Measurements from ENCODE around the gene UHRF2. TPM values are rescaled to one million over a fixed set of nuclear protein-coding genes. Genes with fewer than 3 reads are reported as not detected.
A peak's percentile ranks its signal among the peaks of the same experiment; 100 is the strongest.

Gene UHRF2
- 41.0 TPM for total RNA-seq (2013)
- 10 to 100 TPM in 1 of 3 donors, 1 to 10 TPM in 2; 1.6 to 36.4 (median 7.7) TPM for polyA plus RNA-seq
- polyA minus RNA-seq: 16.5 and 21.2 TPM in 2 replicates
- 26.9 to 84.0 (median 54.1) reads per million in 11 experiments for total RNA-seq

DNA sequence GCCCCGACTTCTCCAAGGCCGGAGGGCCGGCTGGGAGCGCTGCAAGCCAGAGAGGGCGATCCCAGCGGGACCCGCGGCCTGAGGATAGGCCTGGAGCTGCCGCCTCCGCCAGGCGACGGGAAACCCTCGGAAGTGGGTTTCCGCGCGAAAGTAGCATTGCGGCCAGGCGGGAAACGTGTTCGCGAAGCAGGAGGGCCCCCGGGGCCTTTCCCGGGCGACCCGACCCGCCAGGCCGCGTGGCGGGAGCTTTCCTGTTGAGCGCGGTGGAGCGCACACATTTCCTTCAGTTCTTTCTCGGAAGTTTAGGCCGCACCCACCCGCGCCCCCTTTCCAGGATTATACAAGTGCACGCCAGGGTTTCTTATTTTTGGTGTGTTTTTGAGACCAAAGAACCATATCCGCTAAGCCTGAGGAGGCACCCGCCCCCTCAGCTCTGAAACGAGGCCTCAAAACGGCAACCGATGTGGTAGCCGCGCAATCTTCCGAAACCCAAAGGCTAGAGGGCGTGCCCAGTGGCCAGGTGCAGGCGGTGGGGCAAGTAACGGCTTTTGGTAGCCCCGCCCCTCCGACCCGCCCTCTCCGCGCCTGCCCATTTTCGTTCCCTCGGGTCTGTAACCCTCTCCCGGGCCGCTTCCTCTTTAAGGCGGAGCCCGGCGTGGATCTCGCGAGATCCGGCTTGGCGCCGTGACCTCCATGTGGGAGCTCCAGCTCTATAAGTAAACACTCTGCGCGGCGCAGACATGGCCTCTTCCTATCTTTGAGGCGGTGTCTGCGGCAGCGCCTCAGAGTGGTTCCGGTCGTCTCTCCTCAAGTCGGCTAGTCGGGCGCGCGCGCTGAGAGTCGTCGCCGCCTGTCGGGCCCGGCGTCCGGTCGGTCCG lies at the start of gene UHRF2:
Gene UHRF2 (plus strand): TSS at position 713 of the 878 bp plus-strand sequence. CDS start 292 bp downstream, outside the sequence.
- no peaks in the 10 kb centered on the region for H3K27me3 ChIP-seq (ENCODE audit: control insufficient read depth in 2 of 2, insufficient read depth in 2 of 2, low read length in 2 of 2)
- H4K20me1 ChIP-seq (ENCODE audit: insufficient read depth, low read length): peaks cover 39% of the 10 kb centered on the region
- H3K4me3 ChIP-seq (replicated peaks in 1 of 3; ENCODE audit: low read depth in 2 of 3, low read length in 3 of 3): peak within 1 kb of the TSS; percentile 55 to 88 (median 81)
- H3K4me2 ChIP-seq (replicated peaks; ENCODE audit: extremely low read depth, low read length, poor library complexity, severe bottlenecking): peak within 1 kb of the TSS; percentile 97
- peak within 1 kb of the TSS; percentile 99 for H2AFZ ChIP-seq (ENCODE audit: insufficient read depth, low read depth, low read length, poor library complexity, severe bottlenecking)
- intact Hi-C loops (cut with micrococcal nuclease): loop anchor here in 1 of 2 donors (10.0 kb wide), 1 partner anchor 342 kb away; the partner anchor contains the start of gene KDM4C
- peaks cover 33 to 58% of the 10 kb centered on the region in 2 donors for H3K4me1 ChIP-seq (ENCODE audit: control insufficient read depth in 1 of 2, insufficient read depth in 2 of 2, low read length in 2 of 2)
- 3% methylated on average over 86 of the region's 88 CpGs for WGBS (ENCODE audit: insufficient coverage)
- peak within 1 kb of the TSS; percentile 83 for H3K9ac ChIP-seq (ENCODE audit: insufficient read depth, low read length, poor library complexity, severe bottlenecking)
- H3K27me3 Mint-ChIP-seq (ENCODE audit: low read depth in 3 of 3): peaks cover 0 to 1% (median 0%) of the 10 kb centered on the region in 3 donors
- H3K36me3 Mint-ChIP-seq: peaks cover 3 to 6% of the 10 kb centered on the region in 2 donors
- peak within 1 kb of the TSS; percentile 78 to 87 (median 85) for H3K27ac Mint-ChIP-seq
- H3K4me1 Mint-ChIP-seq: peaks cover 34% of the 10 kb centered on the region
- H3K9me3 ChIP-seq (replicated peaks in 1 of 2; ENCODE audit: control insufficient read depth in 1 of 2, insufficient read depth in 1 of 2, low read length in 2 of 2): no peaks in the 10 kb centered on the region
- H3K79me2 ChIP-seq (ENCODE audit: insufficient read depth, low read length): peaks cover 55% of the 10 kb centered on the region
- peaks cover 0 to 5% (median 0%) of the 10 kb centered on the region in 7 donors for H3K9me3 Mint-ChIP-seq
- peak within 1 kb of the TSS; percentile 36 to 84 for H3K27ac ChIP-seq (ENCODE audit: low read depth in 1 of 2, low read length in 2 of 2)
- no peaks in the 10 kb centered on the region for H3K36me3 ChIP-seq (replicated peaks in 1 of 2; ENCODE audit: control insufficient read depth in 1 of 2, insufficient read depth in 2 of 2, low read length in 2 of 2)
- TF ChIP-seq CTCF (IDR thresholded peaks at IDR 0.05): no peak
- peak within 1 kb of the TSS; percentile 87 to 94 for H3K4me3 Mint-ChIP-seq
- peak; percentile 96 to 99 (median 97) for DNase-seq

DNA sequence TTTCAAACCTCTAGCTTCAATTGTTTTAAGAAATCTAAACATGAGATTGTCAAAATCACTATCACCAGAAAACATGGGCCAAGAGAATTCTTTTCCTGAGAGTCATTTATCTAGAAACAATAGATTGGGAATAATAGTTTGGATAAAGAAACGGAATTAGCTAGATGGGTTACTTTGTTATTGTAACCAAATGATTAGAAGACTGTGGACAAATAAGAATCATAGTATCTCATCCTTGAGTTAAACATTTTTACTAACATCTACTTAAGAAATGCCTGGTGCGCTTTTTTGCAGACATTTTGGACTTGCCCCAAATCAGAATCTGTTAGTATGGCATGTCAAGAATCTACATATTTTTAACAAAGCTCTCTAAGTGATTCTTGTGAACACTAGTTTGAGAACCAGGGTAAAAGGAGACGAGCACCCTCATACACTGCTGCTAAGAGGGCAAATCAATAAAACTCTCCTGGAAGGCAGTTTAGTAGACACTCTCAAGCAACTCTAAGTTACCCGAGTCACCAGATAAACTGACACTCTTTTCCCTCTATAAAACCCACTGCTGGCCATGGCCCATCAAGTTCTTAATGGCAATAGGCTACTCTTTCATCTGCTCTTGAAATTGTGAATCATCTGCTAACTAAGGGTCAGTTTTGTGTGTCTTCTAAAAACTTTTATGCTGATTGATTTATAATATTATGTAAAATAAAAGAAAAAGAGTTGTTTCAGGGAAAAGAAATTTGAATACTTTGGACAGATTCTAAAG lies 45.7 kb upstream of the UHRF2 start:
- H3K9ac ChIP-seq (ENCODE audit: insufficient read depth, low read length, poor library complexity, severe bottlenecking): no peak overlapping the region
- no peaks in the 10 kb centered on the region for H3K79me2 ChIP-seq (ENCODE audit: insufficient read depth, low read length)
- Mint-ChIP-seq H3K4me1 (no peaks in the 10 kb centered on the region), H3K9me3 (peaks cover 4 to 23% (median 18%) of the 10 kb centered on the region in 7 donors), H3K27ac (no peak overlapping the region), H3K36me3 (no peaks in the 10 kb centered on the region), H3K4me3 (no peak overlapping the region), H3K27me3 (ENCODE audit: low read depth in 3 of 3) (peaks cover 0 to 2% (median 0%) of the 10 kb centered on the region in 3 donors)
- 89% methylated on average over 1 of the region's 4 CpGs for WGBS (ENCODE audit: insufficient coverage)
- no peak overlapping the region for H3K27ac ChIP-seq (ENCODE audit: low read depth in 1 of 2, low read length in 2 of 2)
- H3K4me2 ChIP-seq (replicated peaks; ENCODE audit: extremely low read depth, low read length, poor library complexity, severe bottlenecking): no peak overlapping the region
- no peaks in the 10 kb centered on the region for H3K4me1 ChIP-seq (ENCODE audit: control insufficient read depth in 1 of 2, insufficient read depth in 2 of 2, low read length in 2 of 2)
- peaks cover 17 to 21% of the 10 kb centered on the region in 2 donors for H3K9me3 ChIP-seq (replicated peaks in 1 of 2; ENCODE audit: control insufficient read depth in 1 of 2, insufficient read depth in 1 of 2, low read length in 2 of 2)
- intact Hi-C loops (cut with micrococcal nuclease): no loop called here
- H3K27me3 ChIP-seq (ENCODE audit: control insufficient read depth in 2 of 2, insufficient read depth in 2 of 2, low read length in 2 of 2): peaks cover 0 to 2% of the 10 kb centered on the region in 2 donors
- H4K20me1 ChIP-seq (ENCODE audit: insufficient read depth, low read length): no peaks in the 10 kb centered on the region
- no peak overlapping the region for H2AFZ ChIP-seq (ENCODE audit: insufficient read depth, low read depth, low read length, poor library complexity, severe bottlenecking)
- no peaks in the 10 kb centered on the region for H3K36me3 ChIP-seq (replicated peaks in 1 of 2; ENCODE audit: control insufficient read depth in 1 of 2, insufficient read depth in 2 of 2, low read length in 2 of 2)
- TF ChIP-seq CTCF (IDR thresholded peaks at IDR 0.05): no peak
- no peak for DNase-seq
- no peak overlapping the region for H3K4me3 ChIP-seq (replicated peaks in 1 of 3; ENCODE audit: low read depth in 2 of 3, low read length in 3 of 3)
